HG03378 (cell line): ENCODE data around the gene GYS1.
A peak's percentile ranks its signal among the peaks of the same experiment; 100 is the strongest.
"Not testable (repeated sequence)": the region's sequence is repeated elsewhere in the genome, so short reads cannot be mapped to it uniquely, and the experiment has no call there.

Source experiments
- ATAC-seq: cut with Tn5 transposase; IDR thresholded peaks from one replicate; pipeline ENCODE4 v1.9.1; 2021; ENCODE audit warnings: mild to moderate bottlenecking, moderate library complexity; ENCODE audit not compliant: unreplicated experiment

The GYS1 gene

GRCh38 chr19:48993175-48994034 is at the start of gene GYS1, which contains the start of gene RUVBL2:
GYS1 (minus strand) TSS chr19:48993309; CDS start chr19:48993112, 197 bp downstream.
RUVBL2 (plus strand) TSS chr19:48993887; CDS start chr19:48993912, 25 bp downstream.
- peak; percentile 80 for ATAC-seq

- not testable (repeated sequence) for ATAC-seq
Measured at GRCh38 chr19:49042666-49043065, 49.6 kb upstream of the GYS1 start.

- ATAC-seq: no peak
Measured at GRCh38 chr19:49042177-49042576, 49.1 kb upstream of the GYS1 start.

- not testable (repeated sequence) for ATAC-seq
Measured at GRCh38 chr19:49039736-49040135, 46.6 kb upstream of the GYS1 start.

GRCh38 chr19:49038557-49039276 is 45.6 kb upstream of the GYS1 start:
- not testable (repeated sequence) for ATAC-seq

GRCh38 chr19:49038111-49038510 is 45.0 kb upstream of the GYS1 start:
- not testable (repeated sequence) for ATAC-seq

GRCh38 chr19:49036815-49037214 is 43.7 kb upstream of the GYS1 start, which contains the start of gene CGB1:
CGB1 (minus strand) TSS chr19:49036895; CDS start chr19:49036711, 184 bp downstream.
- ATAC-seq: not testable (repeated sequence)

- not testable (repeated sequence) for ATAC-seq
Measured at GRCh38 chr19:49031642-49032301, 38.7 kb upstream of the GYS1 start, which contains the start of gene CGB2. CGB2 (plus strand) TSS chr19:49031890; CDS start chr19:49032096, 206 bp downstream.

- ATAC-seq: not testable (repeated sequence)
Measured at GRCh38 chr19:49030323-49030722, 37.2 kb upstream of the GYS1 start.

- ATAC-seq: not testable (repeated sequence)
Measured at GRCh38 chr19:49029749-49030148, 36.6 kb upstream of the GYS1 start.

- ATAC-seq: not testable (repeated sequence)
Measured at GRCh38 chr19:49028686-49029085, 35.6 kb upstream of the GYS1 start.

- ATAC-seq: not testable (repeated sequence)
Measured at GRCh38 chr19:49025599-49025998, 32.5 kb upstream of the GYS1 start.

- not testable (repeated sequence) for ATAC-seq
Measured at GRCh38 chr19:49025088-49025487, 32.0 kb upstream of the GYS1 start.

- not testable (repeated sequence) for ATAC-seq
Measured at GRCh38 chr19:49024233-49024632, 31.1 kb upstream of the GYS1 start, which contains the start of gene CGB3. CGB3 (minus strand) TSS chr19:49024333; CDS start chr19:49023971, 362 bp downstream.

GRCh38 chr19:49022116-49022515 is 29.0 kb upstream of the GYS1 start:
- no peak for ATAC-seq

- no peak for ATAC-seq
Measured at GRCh38 chr19:49020931-49021895, 28.1 kb upstream of the GYS1 start.

GRCh38 chr19:49020342-49020741 is 27.2 kb upstream of the GYS1 start:
- no peak for ATAC-seq

GRCh38 chr19:49019242-49019932 is 26.3 kb upstream of the GYS1 start:
- no peak for ATAC-seq
